Astrocyte (in vitro differentiated cells and primary cell): ENCODE data around the gene ST6GALNAC3. TPM values are rescaled to one million over a fixed set of nuclear protein-coding genes. Genes with fewer than 3 reads are reported as not detected.

ENCODE experiments used
- DNase-seq: peaks from one replicate; pipeline ENCODE4 v3.0.0-alpha.2; 2010; ENCODE audit warnings: low read depth
- FAIRE-seq: peaks from 2 replicates; lab custom pipeline; 2011; peaks lifted over from hg19 to GRCh38; lab: Jason Lieb, UNC
- H2AFZ ChIP-seq: 2 replicates; pipeline ENCODE4 v1.6.0; 2012; ENCODE audit warnings: low read depth, low read length, inconsistent platforms
- H3K27ac ChIP-seq: 2 replicates; pipeline ENCODE4 v1.5.1; 2011; ENCODE audit warnings: low read depth, low read length, inconsistent platforms
- H3K27me3 ChIP-seq: 2 replicates; pipeline ENCODE4 v1.6.0; 2011; ENCODE audit warnings: low read length, inconsistent platforms; ENCODE audit not compliant: insufficient read depth
- H3K36me3 ChIP-seq: 2 replicates; pipeline ENCODE4 v1.5.1; 2011; ENCODE audit warnings: low read length, inconsistent platforms; ENCODE audit not compliant: insufficient read depth
- H3K4me1 ChIP-seq: 2 replicates; pipeline ENCODE4 v1.5.1; 2011; ENCODE audit warnings: low read length, inconsistent platforms; ENCODE audit not compliant: insufficient read depth
- H3K4me2 ChIP-seq: 2 replicates; pipeline ENCODE4 v1.6.0; 2012; ENCODE audit warnings: low read length, inconsistent platforms
- H3K4me3 ChIP-seq: 2 replicates; pipeline ENCODE4 v1.5.1; 2011; ENCODE audit warnings: low read depth, mild to moderate bottlenecking, low read length, inconsistent platforms; ENCODE audit not compliant: insufficient read depth
- H3K79me2 ChIP-seq: 2 replicates; pipeline ENCODE4 v1.6.0; 2012; ENCODE audit warnings: mild to moderate bottlenecking, low read length, inconsistent platforms; ENCODE audit not compliant: insufficient read depth
- H3K9ac ChIP-seq: 2 replicates; pipeline ENCODE4 v1.6.0; 2012; ENCODE audit warnings: mild to moderate bottlenecking, low read length, inconsistent platforms
- H3K9me3 ChIP-seq: 2 replicates; pipeline ENCODE4 v1.5.1; 2012; ENCODE audit warnings: low read depth, mild to moderate bottlenecking, low read length, inconsistent platforms; ENCODE audit not compliant: insufficient read depth
- H4K20me1 ChIP-seq: 2 replicates; pipeline ENCODE4 v1.6.0; 2012; ENCODE audit warnings: low read length, inconsistent platforms; ENCODE audit not compliant: insufficient read depth
- H3K27ac Mint-ChIP-seq: one replicate; pipeline ENCODE4 v1.8.0; 2021; ENCODE audit warnings: mild to moderate bottlenecking, mixed read lengths; ENCODE audit not compliant: unreplicated experiment
- H3K27me3 Mint-ChIP-seq: one replicate; pipeline ENCODE4 v1.8.0; 2021; ENCODE audit warnings: low read depth, mixed read lengths; ENCODE audit not compliant: unreplicated experiment
- H3K36me3 Mint-ChIP-seq: one replicate; pipeline ENCODE4 v1.8.0; 2021; ENCODE audit warnings: low read depth, mixed read lengths; ENCODE audit not compliant: unreplicated experiment
- H3K4me1 Mint-ChIP-seq: one replicate; pipeline ENCODE4 v1.8.0; 2021; ENCODE audit warnings: low read depth, mixed read lengths; ENCODE audit not compliant: unreplicated experiment
- H3K4me3 Mint-ChIP-seq: one replicate; pipeline ENCODE4 v1.8.0; 2021; ENCODE audit warnings: mild to moderate bottlenecking, moderate library complexity, mixed read lengths; ENCODE audit not compliant: unreplicated experiment
- H3K9me3 Mint-ChIP-seq: one replicate; pipeline ENCODE4 v1.8.0; 2021; ENCODE audit warnings: mild to moderate bottlenecking, mixed read lengths; ENCODE audit not compliant: unreplicated experiment
- EZH2 ChIP-seq: IDR thresholded peaks from 2 replicates; pipeline ENCODE4 v1.6.1; 2012; ENCODE audit warnings: mild to moderate bottlenecking, low read length, inconsistent platforms; ENCODE audit not compliant: insufficient read depth
- total RNA-seq: library from RNA; stranded (reverse); gene quantifications from 2 replicates; pipeline ENCODE4 v1.2.1, GENCODE V29; 2021
- TF ChIP-seq, protein P1 (sequence below): IDR thresholded peaks from 2 replicates; pipeline ENCODE4 v1.5.1; 2011; ENCODE audit warnings: low read depth, mild to moderate bottlenecking, inconsistent platforms, low read length, moderate library complexity; ENCODE audit not compliant: insufficient read depth

The ST6GALNAC3 gene
- total RNA-seq, 1 donor from 2014 or later, result 3.2 TPM

DNA sequence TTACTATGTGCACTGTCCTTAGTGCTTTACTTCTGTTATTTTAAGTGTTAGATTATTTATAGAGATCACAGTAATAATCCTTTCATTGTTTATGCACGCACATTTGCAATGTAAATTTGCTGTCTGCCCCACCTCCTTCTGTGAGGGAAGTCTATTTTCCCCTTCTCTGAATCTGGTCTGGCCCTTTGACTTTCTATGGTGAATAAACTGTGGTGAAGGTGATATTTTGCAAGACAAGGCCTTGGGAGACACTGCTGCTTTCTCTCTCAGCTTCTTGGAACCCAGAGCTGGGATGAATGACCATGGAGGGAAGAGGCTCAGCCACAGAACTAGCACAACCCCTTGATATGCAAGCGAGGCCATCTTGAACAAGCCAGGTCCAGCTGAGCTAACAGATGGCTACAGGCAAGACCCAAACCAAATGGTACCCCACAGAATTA, 156.3 kb downstream of the ST6GALNAC3 start:
- Histone ChIP-seq H3K4me1 (no peaks in the 10 kb centered on the region), H3K4me2 (no peak overlapping the region), H2AFZ (no peak overlapping the region), H3K27ac (no peak overlapping the region), H3K9me3 (no peaks in the 10 kb centered on the region), H3K27me3 (no peaks in the 10 kb centered on the region), H3K36me3 (no peaks in the 10 kb centered on the region), H3K9ac (no peak overlapping the region), H3K4me3 (no peak overlapping the region), H3K79me2 (no peaks in the 10 kb centered on the region), H4K20me1 (no peaks in the 10 kb centered on the region)
- Mint-ChIP-seq H3K4me1 (no peaks in the 10 kb centered on the region), H3K4me3 (no peak overlapping the region), H3K27ac (no peak overlapping the region), H3K27me3 (peaks cover 3% of the 10 kb centered on the region), H3K9me3 (no peaks in the 10 kb centered on the region), H3K36me3 (no peaks in the 10 kb centered on the region)
- FAIRE-seq (no peak), DNase-seq (no peak)
- no peak for TF ChIP-seq EZH2
- TF ChIP-seq, protein P1, sequence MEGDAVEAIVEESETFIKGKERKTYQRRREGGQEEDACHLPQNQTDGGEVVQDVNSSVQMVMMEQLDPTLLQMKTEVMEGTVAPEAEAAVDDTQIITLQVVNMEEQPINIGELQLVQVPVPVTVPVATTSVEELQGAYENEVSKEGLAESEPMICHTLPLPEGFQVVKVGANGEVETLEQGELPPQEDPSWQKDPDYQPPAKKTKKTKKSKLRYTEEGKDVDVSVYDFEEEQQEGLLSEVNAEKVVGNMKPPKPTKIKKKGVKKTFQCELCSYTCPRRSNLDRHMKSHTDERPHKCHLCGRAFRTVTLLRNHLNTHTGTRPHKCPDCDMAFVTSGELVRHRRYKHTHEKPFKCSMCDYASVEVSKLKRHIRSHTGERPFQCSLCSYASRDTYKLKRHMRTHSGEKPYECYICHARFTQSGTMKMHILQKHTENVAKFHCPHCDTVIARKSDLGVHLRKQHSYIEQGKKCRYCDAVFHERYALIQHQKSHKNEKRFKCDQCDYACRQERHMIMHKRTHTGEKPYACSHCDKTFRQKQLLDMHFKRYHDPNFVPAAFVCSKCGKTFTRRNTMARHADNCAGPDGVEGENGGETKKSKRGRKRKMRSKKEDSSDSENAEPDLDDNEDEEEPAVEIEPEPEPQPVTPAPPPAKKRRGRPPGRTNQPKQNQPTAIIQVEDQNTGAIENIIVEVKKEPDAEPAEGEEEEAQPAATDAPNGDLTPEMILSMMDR, result no peak

DNA sequence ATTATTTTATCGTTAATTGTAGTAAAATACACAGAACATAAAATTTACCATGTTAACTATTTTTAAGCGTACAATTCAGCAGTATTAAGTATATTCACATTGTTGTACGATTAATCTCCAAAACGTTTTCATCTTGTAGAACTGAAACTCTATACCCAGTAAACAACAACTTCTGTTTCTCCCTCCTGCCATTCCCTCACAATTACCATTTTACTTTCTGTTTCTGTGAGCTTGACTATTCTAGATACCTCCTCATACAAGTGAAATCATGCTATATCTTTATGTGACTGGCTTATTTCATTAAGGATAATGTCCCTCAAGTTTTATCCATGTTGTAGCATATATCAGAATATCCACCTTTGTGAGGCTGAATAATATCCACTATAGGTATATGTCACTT, 156.8 kb downstream of the ST6GALNAC3 start:
- TF ChIP-seq EZH2, result no peak
- TF ChIP-seq, protein P1, result no peak
- H3K4me2 ChIP-seq, result no peak overlapping the region

DNA sequence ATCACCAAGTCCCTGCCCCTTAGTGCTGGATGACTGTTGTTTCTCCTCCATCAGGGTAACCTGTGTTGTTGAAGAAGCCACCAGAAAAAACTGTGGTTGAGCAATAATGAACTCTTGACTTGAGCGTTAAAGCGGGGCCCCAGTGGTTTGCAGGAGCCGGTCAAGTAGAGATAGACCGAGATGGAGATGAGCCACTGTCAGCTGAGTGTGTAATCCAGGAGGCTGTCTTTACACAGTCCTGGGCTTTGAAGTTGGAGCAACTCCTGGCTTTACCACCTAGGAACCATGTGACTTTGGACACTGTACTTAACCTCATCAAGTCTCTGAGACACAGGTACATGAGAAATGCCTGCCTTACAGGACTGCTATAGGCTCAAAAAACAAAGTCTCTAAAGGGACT, 158.1 kb downstream of the ST6GALNAC3 start:
- Histone ChIP-seq H3K9me3 (no peaks in the 10 kb centered on the region), H3K4me1 (peaks cover under 1% of the 10 kb centered on the region), H3K36me3 (no peaks in the 10 kb centered on the region), H3K4me3 (no peak overlapping the region), H3K27me3 (no peaks in the 10 kb centered on the region), H3K79me2 (no peaks in the 10 kb centered on the region), H2AFZ (no peak overlapping the region), H3K27ac (no peak overlapping the region), H4K20me1 (no peaks in the 10 kb centered on the region), H3K4me2 (no peak overlapping the region), H3K9ac (no peak overlapping the region)
- no peak overlapping the region for H3K27ac Mint-ChIP-seq
- no peaks in the 10 kb centered on the region for H3K9me3 Mint-ChIP-seq
- H3K27me3 Mint-ChIP-seq, result no peaks in the 10 kb centered on the region
- H3K4me1 Mint-ChIP-seq, result no peaks in the 10 kb centered on the region
- H3K4me3 Mint-ChIP-seq, result no peak overlapping the region
- DNase-seq (no peak), FAIRE-seq (no peak)
- no peaks in the 10 kb centered on the region for H3K36me3 Mint-ChIP-seq
- TF ChIP-seq EZH2, result no peak
- TF ChIP-seq, protein P1, result no peak

More for the DNA sequence above, 156.8 kb downstream of the ST6GALNAC3 start:
- Mint-ChIP-seq H3K9me3 (no peaks in the 10 kb centered on the region), H3K36me3 (no peaks in the 10 kb centered on the region), H3K27me3 (peaks cover 2% of the 10 kb centered on the region), H3K27ac (no peak overlapping the region), H3K4me3 (no peak overlapping the region), H3K4me1 (no peaks in the 10 kb centered on the region)
- Histone ChIP-seq H3K9ac (no peak overlapping the region), H3K9me3 (no peaks in the 10 kb centered on the region), H3K4me3 (no peak overlapping the region), H4K20me1 (no peaks in the 10 kb centered on the region), H3K27me3 (no peaks in the 10 kb centered on the region), H3K27ac (no peak overlapping the region), H3K4me1 (no peaks in the 10 kb centered on the region), H3K79me2 (no peaks in the 10 kb centered on the region), H3K36me3 (no peaks in the 10 kb centered on the region), H2AFZ (no peak overlapping the region)
- DNase-seq (no peak), FAIRE-seq (no peak)
